HG03064 (cell line): ENCODE measurements around the gene CCDC57.
"Not testable (repeated sequence)": the region's sequence is repeated elsewhere in the genome, so short reads cannot be mapped to it uniquely, and the experiment has no call there.

ENCODE experiments used
- ATAC-seq: cut with Tn5 transposase; IDR thresholded peaks from one replicate; pipeline ENCODE4 v1.9.1; 2021; ENCODE audit warnings: low read depth; ENCODE audit not compliant: unreplicated experiment

Gene CCDC57

GRCh38 chr17:82204831-82205719 is 7.6 kb downstream of the CCDC57 start:
- no peak for ATAC-seq

- ATAC-seq, result no peak
Observed at GRCh38 chr17:82203920-82204319, 8.7 kb downstream of the CCDC57 start.

- ATAC-seq, result no peak
Observed at GRCh38 chr17:82202981-82203380, 9.7 kb downstream of the CCDC57 start.

- no peak for ATAC-seq
Observed at GRCh38 chr17:82201498-82201910, 11.1 kb downstream of the CCDC57 start.

- no peak for ATAC-seq
Observed at GRCh38 chr17:82200743-82201497, 11.7 kb downstream of the CCDC57 start.

- no peak for ATAC-seq
Observed at GRCh38 chr17:82200135-82200534, 12.5 kb downstream of the CCDC57 start.

GRCh38 chr17:82199496-82199895 is 13.1 kb downstream of the CCDC57 start:
- ATAC-seq, result no peak

GRCh38 chr17:82198092-82198491 is 14.6 kb downstream of the CCDC57 start:
- ATAC-seq, result no peak

GRCh38 chr17:82195675-82196672 is 16.7 kb downstream of the CCDC57 start:
- ATAC-seq, result no peak

- ATAC-seq, result no peak
Observed at GRCh38 chr17:82194765-82195164, 17.9 kb downstream of the CCDC57 start.

GRCh38 chr17:82193520-82194220 is 19.0 kb downstream of the CCDC57 start:
- no peak for ATAC-seq

GRCh38 chr17:82193050-82193449 is 19.6 kb downstream of the CCDC57 start:
- not testable (repeated sequence) for ATAC-seq

- ATAC-seq, result no peak
Observed at GRCh38 chr17:82188001-82188961, 24.4 kb downstream of the CCDC57 start.

- no peak for ATAC-seq
Observed at GRCh38 chr17:82187500-82187899, 25.1 kb downstream of the CCDC57 start.

GRCh38 chr17:82186221-82186620 is 26.4 kb downstream of the CCDC57 start:
- no peak for ATAC-seq

GRCh38 chr17:82184761-82185160 is 27.9 kb downstream of the CCDC57 start:
- ATAC-seq, result no peak

- ATAC-seq, result no peak
Observed at GRCh38 chr17:82180776-82181528, 31.7 kb downstream of the CCDC57 start.

- no peak for ATAC-seq
Observed at GRCh38 chr17:82179946-82180475, 32.6 kb downstream of the CCDC57 start.
